Gastrocnemius medialis (tissue), 4 donors: ENCODE measurements around the gene PDE4B.

Experiments
- CTCF ChIP-seq, 5 experiments: fragments of 450-650 bp in 3 of 5; fragments of 200-600 bp in 2 of 5; sonication (generic) in 2 of 5; IDR thresholded peaks in 4 of 5; conservative IDR thresholded peaks in 1 of 5; 1 replicate in 4 of 5; 2 replicates in 1 of 5; pipeline ENCODE4 v1.5.1; 2016 to 2019; ENCODE audit warnings: antibody characterized with exemption in 5 of 5, mild to moderate bottlenecking in 3 of 5, moderate library complexity in 3 of 5
- POLR2A ChIP-seq, 2 donors: fragments of 450-650 bp; IDR thresholded peaks; one replicate each; pipeline ENCODE4 v1.6.1; 2017; ENCODE audit warnings: antibody characterized with exemption in 2 of 2, mild to moderate bottlenecking in 2 of 2, moderate library complexity in 2 of 2

GRCh38 chr1:65844821-65845534 lies 52.3 kb downstream of the PDE4B start:
- no peak for TF ChIP-seq CTCF (IDR thresholded peaks at IDR 0.05 in 4 of 5, conservative IDR thresholded peaks at IDR 0.05 in 1 of 5)
- TF ChIP-seq POLR2A (IDR thresholded peaks at IDR 0.05), result no peak
